Measurements from ENCODE around the gene CERS6. TPM values are rescaled to one million over a fixed set of nuclear protein-coding genes. Genes with fewer than 3 reads are reported as not detected.

Gene CERS6
- total RNA-seq, 4 donors from 2014 or later = 35.7 to 60.6 (median 39.2) TPM

DNA sequence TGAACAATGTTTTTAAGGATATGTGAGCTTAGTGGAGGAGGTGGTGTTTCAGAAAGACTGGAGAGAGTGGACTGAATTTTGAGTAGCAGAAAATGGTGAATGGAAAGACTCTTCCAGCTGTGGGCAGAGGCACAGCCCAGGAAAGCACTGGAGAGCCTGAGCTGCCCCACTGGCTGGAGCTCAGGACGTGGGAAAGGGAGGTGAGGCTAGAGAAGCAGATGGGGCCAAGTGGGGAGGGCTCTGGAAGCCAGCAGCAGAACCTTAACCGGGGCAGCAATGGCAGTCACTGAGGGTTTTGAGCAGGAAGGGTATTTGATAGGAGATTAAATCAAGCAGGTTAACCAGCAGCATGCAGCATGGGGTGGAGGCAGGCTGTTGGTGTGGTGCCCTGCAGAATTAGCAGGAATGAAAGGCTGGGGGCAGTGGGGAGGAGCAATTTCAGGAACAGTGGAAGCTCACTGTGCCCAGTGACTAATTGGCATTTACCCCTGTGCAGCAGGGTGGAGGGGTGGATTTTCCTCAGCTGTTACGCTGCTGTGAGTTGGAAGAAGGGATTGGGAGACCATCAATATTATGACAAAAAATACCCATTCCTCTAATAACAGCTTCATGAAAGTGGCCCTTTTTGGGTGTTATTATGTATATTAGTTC is 136.2 kb downstream of the CERS6 start:
- no peaks in the 10 kb centered on the region for H3K9me3 ChIP-seq
- WGBS, 2 donors = 91 to 93% methylated on average over 3 of the region's 3 CpGs
- intact Hi-C loops (cut with DNase I) = no loop called here
- peaks cover 7 to 13% of the 10 kb centered on the region in 2 donors for H3K4me1 ChIP-seq
- H3K27me3 ChIP-seq = no peaks in the 10 kb centered on the region
- H3K27ac ChIP-seq = no peak overlapping the region
- DNase-seq = no peak
- no peak overlapping the region for H3K4me3 ChIP-seq (replicated peaks in 1 of 3)
- no peaks in the 10 kb centered on the region for H3K36me3 ChIP-seq
- no peak for TF ChIP-seq POLR2A (IDR thresholded peaks at IDR 0.05)
- TF ChIP-seq, protein P1, sequence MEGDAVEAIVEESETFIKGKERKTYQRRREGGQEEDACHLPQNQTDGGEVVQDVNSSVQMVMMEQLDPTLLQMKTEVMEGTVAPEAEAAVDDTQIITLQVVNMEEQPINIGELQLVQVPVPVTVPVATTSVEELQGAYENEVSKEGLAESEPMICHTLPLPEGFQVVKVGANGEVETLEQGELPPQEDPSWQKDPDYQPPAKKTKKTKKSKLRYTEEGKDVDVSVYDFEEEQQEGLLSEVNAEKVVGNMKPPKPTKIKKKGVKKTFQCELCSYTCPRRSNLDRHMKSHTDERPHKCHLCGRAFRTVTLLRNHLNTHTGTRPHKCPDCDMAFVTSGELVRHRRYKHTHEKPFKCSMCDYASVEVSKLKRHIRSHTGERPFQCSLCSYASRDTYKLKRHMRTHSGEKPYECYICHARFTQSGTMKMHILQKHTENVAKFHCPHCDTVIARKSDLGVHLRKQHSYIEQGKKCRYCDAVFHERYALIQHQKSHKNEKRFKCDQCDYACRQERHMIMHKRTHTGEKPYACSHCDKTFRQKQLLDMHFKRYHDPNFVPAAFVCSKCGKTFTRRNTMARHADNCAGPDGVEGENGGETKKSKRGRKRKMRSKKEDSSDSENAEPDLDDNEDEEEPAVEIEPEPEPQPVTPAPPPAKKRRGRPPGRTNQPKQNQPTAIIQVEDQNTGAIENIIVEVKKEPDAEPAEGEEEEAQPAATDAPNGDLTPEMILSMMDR (IDR thresholded peaks at IDR 0.05) = no peak

DNA sequence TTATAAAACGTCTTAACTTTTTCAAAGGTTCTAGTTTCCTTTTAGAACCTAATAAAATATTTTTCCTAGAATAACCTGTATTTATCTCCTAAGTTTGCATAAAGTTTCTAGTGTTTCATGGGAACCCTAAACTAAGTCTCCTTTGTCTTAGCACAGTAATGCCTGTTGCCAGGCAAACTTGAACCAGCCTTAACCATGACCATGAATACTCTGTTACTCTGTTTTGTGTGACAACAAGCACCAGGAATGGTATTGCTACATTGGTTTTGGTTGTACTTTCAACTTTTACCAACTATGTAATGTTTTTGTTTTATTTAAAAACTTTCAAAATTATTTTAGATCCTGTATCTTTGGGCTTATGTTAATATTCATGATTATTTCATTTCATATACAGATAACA is 137.6 kb downstream of the CERS6 start:
- DNase-seq = no peak
- Histone ChIP-seq H3K36me3 (no peaks in the 10 kb centered on the region), H3K4me3 (replicated peaks in 1 of 3) (no peak overlapping the region), H3K27me3 (no peaks in the 10 kb centered on the region), H3K27ac (no peak overlapping the region), H3K9me3 (no peaks in the 10 kb centered on the region), H3K4me1 (peaks cover 7 to 10% of the 10 kb centered on the region in 2 donors)
- WGBS, 2 donors = 90 to 91% methylated on average over 1 of the region's 1 CpG
- TF ChIP-seq, protein P1 (IDR thresholded peaks at IDR 0.05) = no peak
- no peak for TF ChIP-seq POLR2A (IDR thresholded peaks at IDR 0.05)
- intact Hi-C loops (cut with DNase I) = no loop called here

DNA sequence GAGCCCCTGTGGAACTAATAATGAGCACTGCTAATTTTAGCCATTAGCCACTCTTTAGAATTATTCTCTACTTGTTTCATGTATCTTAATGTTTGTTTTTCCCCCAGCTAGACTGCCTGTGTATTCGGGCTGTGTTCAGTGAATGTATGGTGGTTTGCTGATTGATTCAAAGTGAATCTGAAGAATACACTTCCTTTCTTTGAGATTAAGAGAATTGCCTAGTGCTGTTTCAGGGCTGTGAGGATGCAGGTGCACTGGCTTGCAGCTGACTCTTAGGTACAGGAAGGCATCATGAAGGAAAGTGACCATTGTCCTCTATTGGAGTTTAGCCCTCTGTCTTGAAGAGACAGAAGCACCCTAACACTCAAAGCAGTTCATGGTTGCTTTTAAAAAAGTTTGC is 138.7 kb downstream of the CERS6 start:
- no peak overlapping the region for H3K4me3 ChIP-seq (replicated peaks in 1 of 3)
- no peak for DNase-seq
- no peak overlapping the region for H3K27ac ChIP-seq
- intact Hi-C loops (cut with DNase I) = no loop called here
- WGBS, 2 donors = 61 to 67% methylated on average over 1 of the region's 1 CpG
- H3K36me3 ChIP-seq = no peaks in the 10 kb centered on the region
- no peaks in the 10 kb centered on the region for H3K27me3 ChIP-seq
- peaks cover 2 to 7% of the 10 kb centered on the region in 2 donors for H3K4me1 ChIP-seq
- TF ChIP-seq, protein P1 (IDR thresholded peaks at IDR 0.05) = no peak
- no peak for TF ChIP-seq POLR2A (IDR thresholded peaks at IDR 0.05)
- no peaks in the 10 kb centered on the region for H3K9me3 ChIP-seq

DNA sequence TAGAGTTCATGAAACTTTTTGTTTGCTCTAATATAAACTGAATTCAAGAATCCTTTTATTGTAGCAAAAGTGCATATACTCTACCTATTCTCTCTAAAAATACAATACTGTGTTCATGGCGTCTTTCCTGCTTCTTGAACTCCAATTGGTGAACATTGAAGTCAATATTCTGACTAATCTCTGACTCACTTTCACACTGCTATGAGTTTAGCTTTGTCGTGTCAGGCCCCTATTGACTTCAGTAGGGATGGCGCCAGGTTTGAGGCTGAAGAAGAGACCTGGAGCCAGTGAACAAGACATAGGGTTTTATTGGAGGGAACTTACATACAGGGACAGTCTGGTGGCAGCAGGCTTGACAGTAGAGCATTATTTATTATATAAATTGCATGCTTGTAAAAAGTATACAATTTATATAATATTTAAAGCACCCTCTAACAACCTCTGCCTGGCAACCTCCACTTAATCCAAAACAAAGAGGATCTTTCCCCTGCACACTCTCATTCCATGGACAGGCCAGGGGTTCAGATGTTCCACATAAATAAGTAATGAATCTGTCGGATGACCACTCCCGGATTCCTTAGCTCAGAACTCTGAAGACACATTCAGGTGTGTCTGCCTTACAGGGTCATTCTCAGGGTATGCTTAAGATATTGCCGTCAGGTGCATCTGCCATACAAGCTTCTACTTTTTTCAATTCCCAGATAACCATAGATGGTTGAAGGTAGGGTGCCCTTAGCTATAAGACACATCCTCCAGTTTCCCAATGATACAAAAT is 141.0 kb downstream of the CERS6 start:
- H3K36me3 ChIP-seq = no peaks in the 10 kb centered on the region
- TF ChIP-seq, protein P1 (IDR thresholded peaks at IDR 0.05) = no peak
- no peak overlapping the region for H3K4me3 ChIP-seq (replicated peaks in 1 of 3)
- H3K4me1 ChIP-seq = peaks cover 0 to 7% of the 10 kb centered on the region in 2 donors
- 97 to 98% methylated on average over 6 of the region's 6 CpGs for WGBS, 2 donors
- no peak overlapping the region for H3K27ac ChIP-seq
- no peaks in the 10 kb centered on the region for H3K27me3 ChIP-seq
- intact Hi-C loops (cut with DNase I) = no loop called here
- DNase-seq = no peak
- no peaks in the 10 kb centered on the region for H3K9me3 ChIP-seq

DNA sequence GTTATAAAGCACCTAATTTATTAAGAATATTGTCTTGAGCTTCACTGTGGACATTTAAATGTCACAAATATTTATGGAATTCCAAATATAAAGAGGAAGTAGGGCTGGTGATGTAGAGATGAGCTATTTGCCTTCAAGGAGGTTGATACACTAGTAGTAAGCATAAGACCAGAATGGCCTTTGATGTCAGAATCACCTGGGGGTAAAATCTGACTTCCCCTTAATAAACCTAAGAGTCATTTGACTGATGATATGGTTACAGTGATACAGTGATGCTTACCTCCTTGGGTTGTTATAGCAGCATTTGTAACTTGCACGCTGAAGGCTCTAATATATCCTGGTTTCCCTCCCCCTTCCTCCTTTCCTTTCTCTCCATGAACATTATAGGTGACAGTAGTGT is 143.7 kb downstream of the CERS6 start:
- Histone ChIP-seq H3K9me3 (no peaks in the 10 kb centered on the region), H3K36me3 (no peaks in the 10 kb centered on the region), H3K27ac (no peak overlapping the region), H3K27me3 (no peaks in the 10 kb centered on the region), H3K4me3 (replicated peaks in 1 of 3) (no peak overlapping the region), H3K4me1 (no peaks in the 10 kb centered on the region)
- TF ChIP-seq, protein P1 (IDR thresholded peaks at IDR 0.05) = no peak
- no peak for TF ChIP-seq POLR2A (IDR thresholded peaks at IDR 0.05)
- 81 to 90% methylated on average over 1 of the region's 1 CpG for WGBS, 2 donors
- intact Hi-C loops (cut with DNase I) = no loop called here
- no peak for DNase-seq

Data from thyroid gland (tissue), 4 donors.